HepG2 (cell line): ENCODE data around the gene UQCRC1.

Source experiments
- JUN ChIP-seq: sonication (generic); formaldehyde crosslinking; IDR thresholded peaks from 2 replicates; pipeline ENCODE4 v1.4.0; 2020; ENCODE audit warnings: mild to moderate bottlenecking, missing genetic modification reagents
- MBD4 ChIP-seq: IDR thresholded peaks from 2 replicates; pipeline ENCODE4 v1.6.1; 2012; ENCODE audit warnings: low read length, inconsistent platforms, borderline replicate concordance
- MXI1 ChIP-seq: IDR thresholded peaks from 3 replicates; pipeline ENCODE4 v1.6.1; 2012; ENCODE audit warnings: low read depth, low read length, inconsistent platforms, borderline replicate concordance
- NFRKB ChIP-seq: fragments of 450-650 bp; IDR thresholded peaks from 2 replicates; pipeline ENCODE4 v1.6.1; 2017
- POLR2AphosphoS5 ChIP-seq: IDR thresholded peaks from 2 replicates; pipeline ENCODE4 v1.6.1; 2012; ENCODE audit warnings: low read depth, low read length
- SRSF9 ChIP-seq: fragments of 200-400 bp; formaldehyde crosslinking; IDR thresholded peaks from 2 replicates; pipeline ENCODE4 v1.6.1; 2018; ENCODE audit warnings: borderline replicate concordance, mild to moderate bottlenecking, low read depth, low read length; ENCODE audit not compliant: insufficient read depth, poor library complexity, severe bottlenecking
- TEAD2 ChIP-seq: sonication (generic); formaldehyde crosslinking; IDR thresholded peaks from 2 replicates; pipeline ENCODE4 v1.9.0; 2021; ENCODE audit warnings: missing genetic modification reagents
- YY1 ChIP-seq: IDR thresholded peaks from 2 replicates; pipeline ENCODE4 v1.6.1; 2011; ENCODE audit warnings: low read length, low read depth, moderate library complexity, mild to moderate bottlenecking; ENCODE audit not compliant: insufficient read depth, insufficient replicate concordance
- ZNF335 ChIP-seq: sonication (generic); formaldehyde crosslinking; IDR thresholded peaks from 2 replicates; pipeline ENCODE4 v1.4.0; 2020; ENCODE audit warnings: missing genetic modification reagents
- ZNF441 ChIP-seq: sonication (generic); formaldehyde crosslinking; IDR thresholded peaks from 2 replicates; pipeline ENCODE4 v1.7.0; 2021; ENCODE audit warnings: missing genetic modification reagents, borderline replicate concordance
- ZNF598 ChIP-seq: sonication (generic); formaldehyde crosslinking; IDR thresholded peaks from 2 replicates; pipeline ENCODE4 v1.5.1; 2020; ENCODE audit warnings: mild to moderate bottlenecking, missing genetic modification reagents, borderline replicate concordance
- ZNF644 ChIP-seq: IDR thresholded peaks from 2 replicates; pipeline ENCODE4 v1.6.1; 2016; ENCODE audit warnings: low read depth
- ZNF766 ChIP-seq: sonication (generic); formaldehyde crosslinking; IDR thresholded peaks from 2 replicates; pipeline ENCODE4 v1.5.0; 2020; ENCODE audit warnings: missing genetic modification reagents, borderline replicate concordance
- TF ChIP-seq, protein P1 (sequence below): sonication (generic); formaldehyde crosslinking; IDR thresholded peaks from 2 replicates; pipeline ENCODE4 v1.5.0; 2020; ENCODE audit warnings: mild to moderate bottlenecking, missing genetic modification reagents, moderate library complexity

DNA sequence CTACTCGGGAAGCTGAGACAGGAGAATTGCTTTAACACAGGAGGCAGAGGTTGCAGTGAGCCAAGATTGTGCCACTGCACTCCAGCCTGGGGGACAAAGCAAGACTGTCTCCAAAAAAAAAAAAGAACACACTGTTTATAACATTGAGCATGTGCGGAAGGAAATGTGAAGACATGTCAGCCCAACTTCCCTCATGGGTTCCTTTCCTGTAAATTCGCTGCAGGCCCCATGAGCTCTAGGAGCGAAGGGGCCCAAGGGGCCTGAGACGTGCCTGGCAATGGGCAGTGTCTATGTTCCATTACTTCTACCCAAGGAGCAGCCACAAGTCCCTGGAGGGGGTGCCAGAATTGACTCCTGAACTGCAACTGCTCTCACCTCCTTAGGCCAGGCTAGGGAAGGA lies 56.1 kb downstream of the UQCRC1 start:
- TF ChIP-seq MBD4 (no peak), JUN (no peak), ZNF644 (CRISPR knock-in tag) (no peak), ZNF335 (CRISPR knock-in tag) (no peak), TEAD2 (CRISPR knock-in tag) (no peak), ZNF441 (CRISPR knock-in tag) (no peak), POLR2AphosphoS5 (no peak), YY1 (no peak), MXI1 (no peak), ZNF766 (CRISPR knock-in tag) (no peak), SRSF9 (no peak), ZNF598 (CRISPR knock-in tag) (no peak), NFRKB (no peak)
- TF ChIP-seq, protein P1, sequence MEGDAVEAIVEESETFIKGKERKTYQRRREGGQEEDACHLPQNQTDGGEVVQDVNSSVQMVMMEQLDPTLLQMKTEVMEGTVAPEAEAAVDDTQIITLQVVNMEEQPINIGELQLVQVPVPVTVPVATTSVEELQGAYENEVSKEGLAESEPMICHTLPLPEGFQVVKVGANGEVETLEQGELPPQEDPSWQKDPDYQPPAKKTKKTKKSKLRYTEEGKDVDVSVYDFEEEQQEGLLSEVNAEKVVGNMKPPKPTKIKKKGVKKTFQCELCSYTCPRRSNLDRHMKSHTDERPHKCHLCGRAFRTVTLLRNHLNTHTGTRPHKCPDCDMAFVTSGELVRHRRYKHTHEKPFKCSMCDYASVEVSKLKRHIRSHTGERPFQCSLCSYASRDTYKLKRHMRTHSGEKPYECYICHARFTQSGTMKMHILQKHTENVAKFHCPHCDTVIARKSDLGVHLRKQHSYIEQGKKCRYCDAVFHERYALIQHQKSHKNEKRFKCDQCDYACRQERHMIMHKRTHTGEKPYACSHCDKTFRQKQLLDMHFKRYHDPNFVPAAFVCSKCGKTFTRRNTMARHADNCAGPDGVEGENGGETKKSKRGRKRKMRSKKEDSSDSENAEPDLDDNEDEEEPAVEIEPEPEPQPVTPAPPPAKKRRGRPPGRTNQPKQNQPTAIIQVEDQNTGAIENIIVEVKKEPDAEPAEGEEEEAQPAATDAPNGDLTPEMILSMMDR (CRISPR knock-in tag): no peak
